ENCODE measurements around the gene CD247.

- TF ChIP-seq POLR2A (IDR thresholded peaks at IDR 0.05) = no peak
- TF ChIP-seq, protein P1, sequence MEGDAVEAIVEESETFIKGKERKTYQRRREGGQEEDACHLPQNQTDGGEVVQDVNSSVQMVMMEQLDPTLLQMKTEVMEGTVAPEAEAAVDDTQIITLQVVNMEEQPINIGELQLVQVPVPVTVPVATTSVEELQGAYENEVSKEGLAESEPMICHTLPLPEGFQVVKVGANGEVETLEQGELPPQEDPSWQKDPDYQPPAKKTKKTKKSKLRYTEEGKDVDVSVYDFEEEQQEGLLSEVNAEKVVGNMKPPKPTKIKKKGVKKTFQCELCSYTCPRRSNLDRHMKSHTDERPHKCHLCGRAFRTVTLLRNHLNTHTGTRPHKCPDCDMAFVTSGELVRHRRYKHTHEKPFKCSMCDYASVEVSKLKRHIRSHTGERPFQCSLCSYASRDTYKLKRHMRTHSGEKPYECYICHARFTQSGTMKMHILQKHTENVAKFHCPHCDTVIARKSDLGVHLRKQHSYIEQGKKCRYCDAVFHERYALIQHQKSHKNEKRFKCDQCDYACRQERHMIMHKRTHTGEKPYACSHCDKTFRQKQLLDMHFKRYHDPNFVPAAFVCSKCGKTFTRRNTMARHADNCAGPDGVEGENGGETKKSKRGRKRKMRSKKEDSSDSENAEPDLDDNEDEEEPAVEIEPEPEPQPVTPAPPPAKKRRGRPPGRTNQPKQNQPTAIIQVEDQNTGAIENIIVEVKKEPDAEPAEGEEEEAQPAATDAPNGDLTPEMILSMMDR (IDR thresholded peaks at IDR 0.05 in 8 of 11, conservative IDR thresholded peaks at IDR 0.05 in 3 of 11) = no peak
- TF ChIP-seq POLR2AphosphoS5 (IDR thresholded peaks at IDR 0.05) = no peak
These were observed 46.8 kb downstream of the CD247 start for GRCh38 chr1:167471568-167471967.
